GM18520 (cell line): ENCODE data around the gene OR4D10.
"Not testable (repeated sequence)": the region's sequence is repeated elsewhere in the genome, so short reads cannot be mapped to it uniquely, and the experiment has no call there.

ENCODE experiments used
- ATAC-seq: cut with Tn5 transposase; IDR thresholded peaks from one replicate; pipeline ENCODE4 v1.9.1; 2021; ENCODE audit not compliant: unreplicated experiment

The OR4D10 gene

DNA sequence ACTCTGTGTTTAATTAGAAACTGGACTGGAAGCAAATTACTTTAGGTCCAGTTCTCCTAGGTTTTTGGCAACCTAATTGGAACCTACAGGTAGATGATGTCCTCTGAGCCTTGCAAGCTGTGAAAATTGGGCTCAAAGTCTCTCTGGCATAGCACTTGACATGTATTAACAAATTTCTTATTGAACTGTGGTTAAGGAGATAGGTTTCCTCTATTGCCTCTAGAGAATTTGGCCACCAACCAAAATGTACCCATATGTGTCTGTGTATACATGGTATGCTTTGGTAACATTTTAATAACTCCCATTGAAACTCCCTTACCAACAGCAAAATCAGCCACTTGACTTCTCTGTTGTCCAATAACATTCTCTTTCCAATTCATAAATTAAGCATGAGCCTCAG lies at the start of gene OR4D10:
TSS of gene OR4D10 (plus strand) at position 301 of the 400 bp plus-strand sequence. CDS start 4,115 bp downstream, outside the sequence.
- ATAC-seq: no peak

DNA sequence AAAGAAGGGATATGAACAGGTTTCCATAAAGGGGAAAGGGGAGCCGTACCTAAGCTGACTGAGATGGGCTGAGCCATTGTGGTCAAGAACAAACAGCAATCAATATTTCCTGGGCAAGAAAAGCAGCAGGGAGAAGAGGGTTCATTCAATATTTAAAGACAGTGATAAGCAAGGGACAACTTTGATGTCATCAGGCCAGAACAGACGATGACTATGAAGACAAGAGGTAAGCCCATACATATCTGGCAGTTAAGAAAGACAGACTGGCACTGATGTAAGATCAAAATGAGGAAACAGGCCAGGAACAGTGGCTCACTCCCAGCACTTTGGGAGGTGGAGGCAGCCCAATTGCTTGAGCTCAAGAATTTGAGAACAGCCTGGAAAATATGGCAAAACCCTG lies 49.3 kb upstream of the OR4D10 start:
- ATAC-seq: no peak

DNA sequence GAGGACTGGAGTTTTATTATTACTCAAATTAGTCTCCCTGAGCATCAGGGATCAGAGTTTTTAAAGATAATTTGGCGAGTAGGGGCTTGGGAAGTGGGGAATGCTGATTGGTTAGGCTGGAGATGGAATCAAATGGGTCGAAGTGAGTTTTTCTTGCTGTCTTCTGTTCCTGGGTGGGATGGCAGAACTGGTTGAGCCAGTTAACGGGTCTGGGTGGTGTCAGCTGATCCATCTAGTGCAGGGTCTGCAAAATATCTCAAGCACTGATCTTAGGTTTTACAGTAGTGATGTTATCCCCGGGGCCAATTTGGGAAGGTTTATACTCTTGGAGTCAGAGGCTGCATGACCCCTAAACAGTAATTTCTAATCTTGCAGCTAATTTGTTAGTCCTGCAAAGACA lies 48.0 kb upstream of the OR4D10 start:
- no peak for ATAC-seq

DNA sequence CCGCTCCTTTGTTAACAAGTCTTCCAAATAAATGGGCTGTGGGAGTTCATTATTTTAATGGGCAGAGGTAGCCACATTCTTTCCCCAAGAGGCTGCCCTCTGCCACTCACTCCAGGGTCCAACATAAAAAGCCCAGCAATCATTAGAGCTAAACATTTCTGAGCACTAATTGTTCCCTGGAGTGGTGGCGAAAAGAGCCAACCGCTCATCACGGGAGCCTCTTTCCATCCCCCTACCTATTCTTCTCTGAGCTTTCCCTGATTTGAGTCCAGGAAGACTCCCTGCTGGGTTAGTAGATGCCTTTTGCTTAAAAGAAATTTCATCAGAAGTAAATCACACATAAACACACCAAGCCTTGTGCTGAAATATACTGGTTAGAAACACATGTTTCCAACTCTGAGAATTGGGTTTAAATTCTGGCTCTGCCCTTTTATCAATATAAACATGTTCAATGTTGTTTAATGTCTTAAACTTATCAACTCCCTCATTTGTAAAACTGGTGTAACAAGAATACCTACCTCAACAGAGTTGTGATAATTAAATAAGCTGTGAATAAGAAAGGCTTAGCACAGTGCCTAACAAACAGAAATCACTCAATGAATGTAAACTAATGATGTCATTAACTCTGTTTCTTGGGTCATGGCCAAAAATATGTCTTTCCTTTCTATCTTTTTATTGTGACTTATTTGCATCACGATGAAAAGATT lies 46.6 kb upstream of the OR4D10 start, which contains the start of gene OR5A2:
TSS of gene OR5A2 (minus strand) at position 53 of the 707 bp plus-strand sequence. CDS start 3,460 bp downstream, outside the sequence.
- ATAC-seq: no peak

DNA sequence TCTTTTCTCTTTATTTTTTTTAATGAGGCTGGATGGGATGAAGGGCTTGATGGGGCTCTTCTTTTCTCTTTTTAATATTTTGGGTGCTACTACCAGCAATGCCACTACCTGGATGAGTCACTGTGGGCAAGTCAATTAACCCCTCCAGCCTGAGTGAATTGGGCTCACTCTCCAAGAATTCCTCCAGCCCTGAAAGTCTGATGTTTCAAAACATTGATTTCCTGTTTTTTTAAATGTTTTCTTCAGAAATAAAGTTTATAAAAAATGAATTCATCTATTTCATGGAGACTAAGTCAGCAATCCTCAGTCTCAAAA lies 46.1 kb upstream of the OR4D10 start:
- ATAC-seq: no peak

DNA sequence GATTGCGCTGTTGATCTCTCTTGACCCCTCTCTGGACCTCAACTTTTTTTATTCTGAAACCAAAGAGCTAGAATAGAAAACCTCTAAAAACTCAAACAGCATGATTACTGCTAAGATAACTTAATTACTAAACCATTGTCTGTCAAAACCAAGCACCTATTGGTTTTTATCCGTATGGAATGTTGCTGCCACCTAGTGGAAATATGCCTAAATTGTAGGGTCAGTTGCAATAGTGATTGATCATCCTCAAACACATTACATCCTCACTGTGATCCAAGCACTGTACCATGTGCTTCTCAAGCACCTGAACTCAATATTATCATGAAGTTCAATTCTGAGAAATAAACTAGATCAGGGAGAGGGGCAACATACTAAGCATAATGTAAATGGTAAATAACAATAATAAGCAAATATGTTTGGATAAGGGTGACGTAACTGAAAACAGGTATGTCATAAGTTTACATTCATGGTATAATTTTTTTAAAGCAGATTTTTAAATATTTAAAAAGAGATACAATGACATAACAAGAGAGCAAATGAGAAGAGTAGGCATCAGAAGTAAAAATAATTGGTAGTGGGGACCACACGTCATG lies 43.1 kb upstream of the OR4D10 start:
- peak; percentile 84 for ATAC-seq

DNA sequence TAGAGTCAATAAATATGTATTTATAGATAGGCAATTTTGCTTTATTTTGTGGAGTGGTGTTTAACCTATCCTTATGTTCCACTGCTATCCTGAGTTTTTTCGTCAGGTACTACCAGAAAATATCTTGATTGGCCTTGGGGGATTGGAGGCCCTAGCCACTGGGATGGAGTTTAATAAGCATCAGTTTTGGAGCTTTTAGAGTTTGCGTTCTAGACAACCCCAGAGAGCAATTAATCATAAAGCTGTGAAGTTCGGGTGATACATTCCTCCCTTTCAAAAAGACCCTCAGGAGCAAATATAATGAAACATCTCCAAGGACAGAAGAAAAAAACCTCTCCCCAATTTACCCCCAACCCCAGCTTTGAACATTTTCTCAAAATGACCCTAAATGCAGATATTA lies 36.9 kb upstream of the OR4D10 start, which contains the start of gene OR5A1:
TSS of gene OR5A1 (plus strand) at position 301 of the 400 bp plus-strand sequence. CDS start 6,700 bp downstream, outside the sequence.
- no peak for ATAC-seq

DNA sequence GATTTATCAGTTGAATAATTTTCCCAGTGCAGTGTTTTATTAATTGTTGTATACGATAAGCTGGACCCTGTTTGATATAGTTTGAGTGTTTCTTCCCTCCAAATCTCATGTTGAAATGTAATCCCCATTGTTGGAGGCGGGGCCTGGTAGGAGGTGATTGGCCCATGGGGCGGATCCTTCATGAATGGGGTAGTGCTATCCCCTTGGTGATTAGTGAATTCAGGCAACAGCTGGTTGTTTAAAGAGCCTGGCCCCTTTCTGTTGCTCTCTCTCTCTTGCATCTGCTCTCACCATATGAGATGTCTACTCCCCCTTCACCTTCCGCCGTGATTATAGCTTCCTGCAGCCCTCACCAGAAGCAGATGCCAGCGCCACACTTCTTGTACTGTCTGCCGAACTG lies 35.3 kb upstream of the OR4D10 start:
- no peak for ATAC-seq

DNA sequence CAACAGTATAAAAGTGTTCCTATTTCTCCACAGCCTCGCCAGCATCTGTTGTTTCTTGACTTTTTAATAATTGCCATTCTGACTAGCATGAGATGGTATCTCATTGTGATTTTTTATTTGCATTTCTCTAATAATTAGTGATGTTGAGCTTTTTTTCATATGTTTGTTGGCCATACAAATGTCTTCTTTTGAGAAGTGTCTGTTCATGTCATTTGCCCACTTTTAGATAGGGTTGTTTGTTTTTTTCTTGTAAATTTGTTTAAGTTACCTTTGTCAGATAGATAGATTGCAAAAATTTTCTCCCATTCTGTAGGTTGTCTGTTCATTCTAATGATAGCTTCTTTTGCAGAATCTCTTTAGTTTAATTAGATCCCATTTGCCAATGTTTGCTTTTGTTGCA lies 27.5 kb upstream of the OR4D10 start:
- ATAC-seq: not testable (repeated sequence)

DNA sequence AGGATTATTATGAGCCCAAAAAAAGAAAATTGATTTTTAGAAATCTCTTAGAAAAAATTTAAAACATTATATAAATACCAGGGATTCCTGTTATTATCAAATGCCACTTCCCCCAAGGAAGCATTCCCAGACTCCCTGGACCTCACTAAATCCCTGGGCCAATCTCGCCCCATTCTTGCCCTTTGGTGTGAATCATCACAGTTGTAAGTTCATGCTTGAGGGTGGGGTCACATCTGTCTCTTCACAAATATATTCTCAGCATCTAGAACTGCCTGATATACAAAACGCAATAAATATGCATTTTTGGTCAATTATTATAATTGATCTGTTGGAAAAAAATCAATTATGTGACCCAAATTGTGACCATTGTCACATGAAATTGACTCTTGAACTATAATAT lies 24.6 kb upstream of the OR4D10 start:
- no peak for ATAC-seq

DNA sequence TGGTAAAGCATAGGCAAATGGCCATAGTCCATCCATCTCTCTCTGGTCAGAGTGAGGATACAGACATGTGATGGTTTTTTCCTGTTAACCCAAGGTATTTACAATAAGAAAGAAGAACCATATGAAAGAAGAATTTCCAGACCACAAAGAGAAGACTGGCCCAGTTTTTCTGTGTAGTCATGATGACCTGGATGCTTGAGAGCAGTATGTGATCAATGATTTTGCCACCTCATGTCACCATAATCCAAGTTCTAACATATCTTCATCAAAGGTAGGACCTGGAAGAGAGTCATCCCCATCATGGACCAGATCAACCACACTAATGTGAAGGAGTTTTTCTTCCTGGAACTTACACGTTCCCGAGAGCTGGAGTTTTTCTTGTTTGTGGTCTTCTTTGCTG lies 16.5 kb upstream of the OR4D10 start, which contains the start of gene OR4D6:
TSS of gene OR4D6 (plus strand) at position 301 of the 400 bp plus-strand sequence. CDS start at position 301, 0 bp downstream.
- no peak for ATAC-seq

DNA sequence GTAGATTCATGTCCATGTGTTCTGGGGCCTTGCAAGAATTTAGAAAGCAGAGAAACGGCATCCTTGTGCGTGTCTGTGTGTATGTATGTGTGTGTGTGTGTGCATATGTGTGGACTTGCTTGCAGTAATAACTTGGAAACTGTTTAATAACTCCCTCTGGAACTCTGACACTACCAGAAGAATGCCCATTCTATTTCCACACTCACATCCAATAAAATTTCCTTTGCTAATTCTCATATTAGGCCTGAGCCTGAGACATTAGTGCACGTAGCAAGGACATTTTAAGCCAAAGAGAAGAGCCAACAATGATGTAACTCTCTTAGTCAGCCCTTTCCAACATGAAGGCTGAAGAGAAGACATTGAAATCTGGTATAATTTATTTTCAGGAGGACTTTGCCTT lies 13.2 kb upstream of the OR4D10 start:
- ATAC-seq: no peak

DNA sequence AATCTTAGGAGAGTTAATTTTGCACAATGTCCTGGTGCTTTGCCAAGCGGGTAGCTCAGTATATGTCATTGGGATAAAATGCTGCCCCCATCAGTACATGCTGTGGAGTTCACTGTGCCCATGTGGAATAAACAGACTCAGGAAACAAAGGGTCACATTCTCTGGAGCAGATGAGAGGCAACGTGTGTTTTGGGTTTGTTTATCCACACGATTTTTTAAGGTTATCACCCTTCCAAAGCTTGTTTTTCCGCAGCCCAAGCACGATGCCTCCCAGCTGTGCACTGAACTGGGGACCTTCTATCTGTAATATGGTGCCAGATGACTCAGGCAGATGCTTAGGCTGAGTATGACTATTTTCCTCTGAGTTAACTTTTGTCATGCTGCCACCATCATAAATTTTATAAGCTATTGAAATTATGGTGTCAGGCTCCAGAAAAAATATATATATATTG lies 9.9 kb upstream of the OR4D10 start:
- no peak for ATAC-seq

DNA sequence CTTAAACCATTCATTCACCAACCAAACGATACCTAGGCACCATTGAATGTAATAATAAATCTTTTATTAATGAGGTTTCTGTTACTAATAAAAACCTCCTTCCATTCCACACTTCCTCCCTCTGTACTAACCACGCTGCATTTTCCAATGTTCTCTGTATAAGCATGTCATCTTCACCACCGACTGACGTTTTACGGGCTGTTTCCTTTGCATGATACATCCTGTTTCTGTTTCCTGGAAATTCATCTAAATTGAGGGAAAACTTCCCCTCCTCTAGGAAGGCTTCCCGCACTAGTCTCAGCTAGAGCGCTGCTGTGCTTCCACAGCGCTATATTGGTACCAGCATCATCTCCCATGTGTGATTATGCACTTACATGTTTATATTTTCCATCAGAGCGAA lies 2.1 kb downstream of the OR4D10 start:
- no peak for ATAC-seq

DNA sequence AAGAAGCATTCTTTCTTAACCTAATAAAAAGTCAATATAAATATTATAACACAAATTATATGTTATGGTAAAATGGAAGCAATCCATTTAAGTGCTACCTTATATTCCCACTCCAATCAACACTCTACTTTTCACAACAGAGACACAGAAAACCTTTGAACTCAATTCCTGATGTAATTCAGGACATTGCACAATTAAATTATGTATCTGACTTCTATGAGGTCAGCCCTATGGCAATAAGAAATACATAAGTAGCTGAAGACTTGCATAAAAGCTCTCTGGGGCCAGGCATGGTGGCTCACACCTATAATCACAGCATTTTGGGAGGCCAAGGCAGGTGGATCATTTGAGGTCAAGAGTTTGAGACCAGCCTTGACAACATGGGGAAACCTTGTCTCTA lies 6.8 kb downstream of the OR4D10 start:
- ATAC-seq: no peak

DNA sequence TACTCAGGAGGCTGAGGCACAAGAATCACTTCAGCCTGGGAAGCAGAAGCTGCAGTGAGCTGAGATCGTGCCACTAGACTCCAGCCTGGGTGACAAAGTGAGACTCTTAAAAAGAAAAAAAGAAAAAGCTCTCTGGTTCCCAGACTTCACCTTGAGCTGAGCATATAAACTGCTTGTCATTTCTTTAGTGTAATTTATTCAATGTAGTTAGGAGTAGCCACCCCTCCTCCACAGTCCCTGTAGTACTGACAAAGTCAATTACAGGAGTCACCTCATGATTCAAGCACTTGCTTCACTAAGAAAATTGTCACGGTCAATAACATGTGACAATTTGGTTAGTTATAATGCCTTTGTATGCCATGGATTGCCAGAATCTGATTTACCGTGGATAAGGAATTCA lies 7.2 kb downstream of the OR4D10 start:
- ATAC-seq: no peak

DNA sequence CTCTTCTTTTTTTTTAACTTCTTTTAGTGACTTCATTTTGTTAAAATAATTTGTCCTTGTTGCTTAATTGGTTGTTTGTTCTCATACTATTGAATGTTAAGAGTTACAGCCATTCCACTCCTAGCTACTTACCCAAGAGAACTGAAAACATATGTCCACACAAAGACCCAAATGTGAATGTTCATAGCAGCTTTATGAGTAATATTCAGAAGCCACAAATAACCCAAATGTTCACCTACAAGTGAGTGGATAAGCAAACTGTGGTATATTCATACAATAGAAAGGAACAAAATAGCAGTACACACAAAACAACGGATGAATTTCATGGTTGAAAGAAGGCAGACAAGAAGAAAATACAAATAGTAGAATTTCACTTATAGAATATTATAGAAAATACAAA lies 28.8 kb downstream of the OR4D10 start:
- no peak for ATAC-seq

DNA sequence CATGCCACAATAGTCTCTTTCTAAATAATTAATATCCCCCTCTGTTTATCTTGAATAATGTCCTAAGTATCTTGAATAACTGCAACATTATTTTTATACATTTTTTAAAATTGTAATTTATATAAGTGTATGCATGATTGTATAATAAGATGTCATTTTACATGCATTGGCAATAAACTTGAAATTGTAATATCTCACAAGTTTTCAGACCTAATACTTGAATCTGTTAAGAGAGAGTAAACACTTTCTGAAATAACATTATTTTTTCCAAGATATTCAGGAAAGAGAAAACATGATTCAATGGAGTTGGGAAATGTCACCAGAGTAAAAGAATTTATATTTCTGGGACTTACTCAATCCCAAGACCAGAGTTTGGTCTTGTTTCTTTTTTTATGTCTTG lies 30.2 kb downstream of the OR4D10 start, which contains the start of gene OR4D11:
TSS of gene OR4D11 (plus strand) at position 301 of the 400 bp plus-strand sequence. CDS start at position 301, 0 bp downstream.
- no peak for ATAC-seq

DNA sequence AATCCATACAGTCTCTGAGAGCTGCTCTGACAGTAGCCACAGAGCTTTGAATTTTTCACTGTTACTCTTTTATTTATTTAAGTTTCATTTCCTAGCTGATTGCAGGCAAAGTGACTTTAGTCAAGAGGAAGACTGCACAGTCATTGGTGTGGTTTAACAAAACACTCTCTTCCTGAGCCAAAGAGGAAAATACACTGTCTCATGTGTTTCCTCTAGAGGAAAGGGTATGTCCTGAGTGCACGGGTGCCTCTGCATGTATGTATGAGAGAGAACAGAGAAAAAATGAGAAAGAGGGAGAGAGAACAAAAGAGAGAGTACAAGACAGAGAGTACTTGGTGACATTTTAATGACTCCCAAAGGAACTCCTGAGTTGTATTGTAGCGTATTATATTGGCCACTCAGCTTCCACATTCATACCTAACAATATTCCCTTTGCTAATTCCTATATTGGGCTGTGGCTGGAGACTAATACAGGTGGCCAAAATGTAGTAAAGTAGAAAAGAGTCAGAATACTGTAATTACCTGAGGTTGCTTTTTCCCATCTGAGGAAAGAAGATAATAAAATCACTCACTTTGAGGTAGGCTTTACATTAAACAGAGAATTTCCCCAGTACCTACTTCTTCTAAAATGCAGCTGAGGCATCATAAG lies 38.0 kb downstream of the OR4D10 start, which contains the start of gene OR4D9:
TSS of gene OR4D9 (plus strand) at position 599 of the 649 bp plus-strand sequence. CDS start 3,374 bp downstream, outside the sequence.
- ATAC-seq: no peak

DNA sequence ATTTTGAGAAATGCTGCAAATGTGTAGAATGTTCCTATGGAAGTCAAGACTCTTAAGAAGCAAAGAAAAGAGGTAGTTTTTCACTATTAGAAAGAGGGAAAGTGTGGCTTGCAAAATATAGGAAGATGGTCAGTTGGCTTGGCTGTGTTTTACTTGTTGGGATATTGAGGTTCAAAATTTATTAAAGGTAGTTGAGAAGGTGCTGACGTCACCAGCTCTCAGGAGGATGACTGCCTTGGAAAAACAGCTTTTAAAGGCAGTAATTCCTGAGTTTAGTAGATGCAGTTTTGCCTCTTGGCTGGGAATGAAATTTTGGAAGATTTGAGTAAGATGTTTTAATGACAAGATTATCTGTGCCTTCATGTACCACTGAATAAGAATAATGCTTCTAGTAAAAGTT lies 38.6 kb downstream of the OR4D10 start:
- no peak for ATAC-seq

DNA sequence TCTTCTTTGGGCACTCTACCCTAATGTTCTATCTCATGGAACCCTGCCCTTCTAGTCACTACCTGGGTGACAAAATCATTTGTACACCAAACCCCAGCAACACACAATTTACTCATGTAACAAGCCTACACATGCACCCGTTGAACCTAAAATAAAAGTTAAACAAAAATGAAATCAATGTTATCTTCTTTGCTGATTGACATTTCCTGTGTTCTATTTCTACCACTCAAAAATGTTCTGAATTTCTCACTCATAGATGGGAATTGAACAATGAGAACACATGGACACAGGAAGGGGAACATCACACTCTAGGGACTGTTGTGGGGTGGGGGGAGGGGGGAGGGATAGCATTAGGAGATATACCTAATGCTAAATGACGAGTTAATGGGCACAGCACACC lies 47.0 kb downstream of the OR4D10 start:
- not testable (repeated sequence) for ATAC-seq

DNA sequence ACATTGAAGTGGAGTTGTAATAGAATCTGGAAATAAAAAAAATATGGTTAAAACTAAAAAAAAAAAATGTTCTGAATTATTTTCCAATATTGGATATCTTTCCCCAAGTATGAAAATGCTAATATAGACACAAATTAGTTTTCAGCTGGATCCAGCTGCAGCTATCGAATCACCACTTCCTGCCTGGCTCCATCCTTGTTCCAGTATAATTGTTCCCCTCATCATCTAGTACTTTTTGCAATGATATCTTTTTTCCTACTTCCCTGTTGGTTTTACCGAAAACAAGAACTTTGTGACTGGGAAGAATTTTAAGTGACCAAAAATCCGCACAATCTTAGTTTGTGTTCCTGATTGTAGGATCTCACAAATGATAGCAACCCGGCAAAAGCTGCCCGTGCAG lies 47.6 kb downstream of the OR4D10 start:
- ATAC-seq: no peak
